GM19468 (cell line): ENCODE results near the gene CYP4A11.
"Not testable (repeated sequence)": the region's sequence is repeated elsewhere in the genome, so short reads cannot be mapped to it uniquely, and the experiment has no call there.

Source experiments
- ATAC-seq: cut with Tn5 transposase; IDR thresholded peaks from one replicate; pipeline ENCODE4 v1.9.1; 2021; ENCODE audit warnings: mild to moderate bottlenecking, moderate library complexity, moderate number of reproducible peaks; ENCODE audit not compliant: unreplicated experiment; ENCODE audit errors: extremely low read depth

Gene CYP4A11, protein sequence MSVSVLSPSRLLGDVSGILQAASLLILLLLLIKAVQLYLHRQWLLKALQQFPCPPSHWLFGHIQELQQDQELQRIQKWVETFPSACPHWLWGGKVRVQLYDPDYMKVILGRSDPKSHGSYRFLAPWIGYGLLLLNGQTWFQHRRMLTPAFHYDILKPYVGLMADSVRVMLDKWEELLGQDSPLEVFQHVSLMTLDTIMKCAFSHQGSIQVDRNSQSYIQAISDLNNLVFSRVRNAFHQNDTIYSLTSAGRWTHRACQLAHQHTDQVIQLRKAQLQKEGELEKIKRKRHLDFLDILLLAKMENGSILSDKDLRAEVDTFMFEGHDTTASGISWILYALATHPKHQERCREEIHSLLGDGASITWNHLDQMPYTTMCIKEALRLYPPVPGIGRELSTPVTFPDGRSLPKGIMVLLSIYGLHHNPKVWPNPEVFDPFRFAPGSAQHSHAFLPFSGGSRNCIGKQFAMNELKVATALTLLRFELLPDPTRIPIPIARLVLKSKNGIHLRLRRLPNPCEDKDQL

GRCh38 chr1:46941135-46941694, at the start of gene CYP4A11:
CYP4A11 (minus strand) TSS chr1:46941476; CDS start chr1:46941433, 43 bp downstream.
- no peak for ATAC-seq

DNA sequence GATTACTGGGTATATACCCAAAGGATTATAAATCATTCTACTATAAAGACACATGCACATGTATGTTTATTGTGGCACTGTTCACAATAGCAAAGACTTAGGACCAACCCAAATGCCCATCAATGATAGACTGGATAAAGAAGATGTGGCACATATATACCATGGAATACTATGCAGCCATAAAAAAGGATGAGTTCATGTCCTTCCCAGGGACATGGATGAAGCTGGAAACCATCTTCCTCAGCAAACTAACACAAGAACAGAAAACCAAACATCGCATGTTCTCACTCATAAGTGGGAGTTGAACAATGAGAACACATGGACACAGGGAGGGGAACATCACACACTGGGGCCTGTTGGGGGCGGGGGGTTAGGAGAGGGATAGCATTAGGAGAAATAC, 49.3 kb upstream of the CYP4A11 start:
- ATAC-seq: not testable (repeated sequence)

DNA sequence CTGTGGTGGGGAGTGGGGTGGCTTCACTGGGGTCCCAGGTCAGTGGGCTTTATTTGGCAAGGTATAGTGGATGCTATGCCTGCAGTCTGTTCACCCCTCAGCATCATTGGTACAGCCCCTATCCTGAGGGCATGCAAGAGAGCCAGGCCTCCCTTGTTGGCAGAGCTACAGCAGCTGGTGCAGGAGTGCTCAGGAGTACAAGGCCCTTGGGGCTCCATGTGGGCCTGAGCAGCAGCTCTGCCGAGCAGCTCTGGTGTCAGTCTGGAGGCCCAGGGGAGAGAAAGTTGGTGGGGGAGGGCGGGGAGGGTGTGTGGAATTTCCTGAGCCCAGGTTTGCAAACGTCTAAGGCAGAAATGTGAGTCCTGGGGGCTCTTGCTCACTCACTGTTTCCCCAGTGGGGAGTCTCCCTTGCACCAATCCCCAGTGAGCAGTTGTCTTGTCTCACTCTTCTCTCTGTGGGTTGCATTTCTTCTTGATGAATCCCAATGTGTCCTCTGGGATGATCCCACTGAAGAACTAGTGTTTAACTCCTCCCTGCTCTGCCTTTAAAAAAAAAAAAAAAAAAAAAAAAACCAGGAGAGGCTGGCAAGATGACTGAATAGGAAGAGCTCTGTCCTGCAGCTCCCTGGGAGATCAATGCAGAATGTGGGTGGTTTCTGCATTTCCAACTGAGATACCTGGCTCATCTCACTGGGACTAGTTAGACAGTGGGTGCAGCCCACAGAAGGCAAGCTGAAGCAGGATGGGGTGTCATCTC, 42.7 kb upstream of the CYP4A11 start:
- ATAC-seq: no peak

DNA sequence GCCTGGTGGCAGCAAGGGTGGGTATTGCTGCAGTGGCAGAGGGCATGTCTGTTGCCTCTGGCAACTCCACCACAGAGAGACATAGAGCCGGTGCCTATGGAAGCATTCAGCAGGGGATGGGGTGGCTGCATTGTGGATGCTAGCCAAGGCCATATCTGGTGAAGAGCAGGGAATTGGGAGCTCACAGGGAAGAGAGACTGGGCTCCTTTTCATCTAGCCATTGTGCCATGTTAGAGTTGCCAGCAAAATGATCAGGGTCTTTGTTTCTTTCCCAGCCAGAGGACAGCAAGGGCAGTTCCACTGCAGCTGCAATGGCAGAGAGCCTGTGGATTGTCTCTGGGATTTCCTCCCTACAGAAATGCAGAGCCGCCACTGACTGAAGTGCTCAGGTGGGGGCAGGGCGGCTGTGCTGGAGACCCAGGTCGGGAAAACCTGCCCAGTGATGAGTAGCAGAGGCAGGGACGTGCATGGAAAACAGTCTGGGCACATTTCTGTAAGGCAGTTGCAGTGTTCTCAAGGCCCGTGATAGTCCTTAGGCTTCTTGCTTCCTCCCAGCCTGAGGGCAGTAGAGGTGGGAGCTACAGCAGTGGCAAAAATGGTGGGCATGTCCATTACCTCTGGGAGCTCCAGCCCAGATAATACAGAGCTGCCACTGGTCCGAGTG, 42.0 kb upstream of the CYP4A11 start:
- no peak for ATAC-seq

DNA sequence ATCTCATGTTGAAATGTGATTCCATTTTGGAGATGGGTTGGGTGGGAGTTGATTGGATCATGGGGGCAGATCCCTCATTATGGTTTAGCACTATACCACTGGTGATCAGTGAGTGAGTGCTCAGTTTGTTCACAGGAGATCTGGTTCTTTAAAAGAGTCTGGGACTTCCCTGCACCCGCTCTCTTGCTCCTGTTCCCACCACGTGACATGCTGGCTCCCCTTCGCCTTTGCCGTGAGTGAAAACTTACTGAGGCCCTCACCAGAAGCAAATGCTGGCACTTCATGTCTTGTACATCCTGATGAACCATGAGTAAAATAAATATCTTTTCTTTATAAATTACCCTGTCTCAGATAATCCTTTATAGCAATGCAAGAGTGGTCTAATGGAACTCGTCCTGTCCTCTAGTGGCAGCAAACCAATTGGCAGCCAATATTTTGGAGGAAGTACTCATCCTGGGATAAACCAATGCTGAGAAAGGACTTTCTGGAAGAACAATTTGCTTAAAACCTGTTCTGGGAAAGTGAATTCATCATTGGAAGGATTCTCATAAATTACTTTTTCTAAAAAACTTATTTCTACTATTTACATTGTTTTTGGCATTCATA, 27.8 kb upstream of the CYP4A11 start:
- no peak for ATAC-seq

DNA sequence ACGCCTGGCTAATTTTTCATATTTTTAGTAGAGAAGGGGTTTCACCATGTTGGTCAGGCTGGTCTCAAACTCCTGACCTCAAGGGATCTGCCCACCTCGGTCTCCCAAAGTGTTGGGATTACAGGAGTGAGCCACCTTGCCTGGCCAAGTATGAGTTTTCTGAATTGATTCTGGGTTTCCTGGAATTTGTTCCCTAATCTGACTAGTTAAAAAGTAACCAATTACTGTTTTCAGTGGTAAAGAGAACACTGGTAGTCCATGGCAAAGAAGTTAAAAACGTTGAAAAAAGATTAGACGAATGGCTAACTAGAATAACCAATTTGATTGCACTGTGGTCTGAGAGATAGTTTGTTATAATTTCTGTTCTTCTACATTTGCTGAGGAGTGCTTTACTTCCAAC, 21.0 kb upstream of the CYP4A11 start:
- not testable (repeated sequence) for ATAC-seq

GRCh38 chr1:46961066-46961758, 19.9 kb upstream of the CYP4A11 start:
- ATAC-seq: no peak

GRCh38 chr1:46960250-46960649, 19.0 kb upstream of the CYP4A11 start:
- ATAC-seq: no peak

DNA sequence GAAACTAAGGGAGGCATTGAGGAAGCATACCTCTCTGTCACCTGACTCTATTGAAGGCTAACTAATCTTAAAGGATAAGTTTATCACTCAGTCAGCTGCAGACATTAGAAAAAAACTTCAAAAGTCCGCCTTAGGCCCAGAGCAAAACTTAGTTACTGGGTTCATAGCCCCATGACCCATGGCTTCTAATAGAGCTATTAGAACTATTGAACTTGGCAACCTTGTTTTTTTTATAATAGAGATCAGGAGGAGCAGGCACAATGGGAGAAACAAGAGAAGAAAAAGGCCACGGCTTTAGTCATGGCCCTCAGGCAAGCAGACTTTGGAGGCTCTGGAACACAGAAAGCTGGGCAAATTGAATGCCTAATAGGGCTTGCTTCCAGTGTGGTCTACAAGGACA, 13.8 kb upstream of the CYP4A11 start:
- not testable (repeated sequence) for ATAC-seq

- not testable (repeated sequence) for ATAC-seq
These were observed 12.6 kb upstream of the CYP4A11 start for GRCh38 chr1:46953847-46954246.

DNA sequence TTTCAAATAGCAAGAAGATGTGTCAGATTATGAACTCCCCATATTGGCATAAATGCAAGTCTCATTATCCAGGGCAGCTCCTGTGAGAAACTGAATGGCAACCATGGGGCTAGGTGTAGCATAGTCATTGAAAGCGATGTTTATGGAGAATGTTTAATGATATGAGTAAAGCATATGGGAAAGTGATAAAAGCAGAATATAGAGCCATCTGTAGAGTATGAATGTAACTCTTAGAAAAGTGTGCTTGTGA, 8.1 kb upstream of the CYP4A11 start:
- not testable (repeated sequence) for ATAC-seq

- ATAC-seq: no peak
These were observed 7.5 kb upstream of the CYP4A11 start for GRCh38 chr1:46948629-46949416.

GRCh38 chr1:46947706-46948105, 6.4 kb upstream of the CYP4A11 start:
- ATAC-seq: not testable (repeated sequence)

DNA sequence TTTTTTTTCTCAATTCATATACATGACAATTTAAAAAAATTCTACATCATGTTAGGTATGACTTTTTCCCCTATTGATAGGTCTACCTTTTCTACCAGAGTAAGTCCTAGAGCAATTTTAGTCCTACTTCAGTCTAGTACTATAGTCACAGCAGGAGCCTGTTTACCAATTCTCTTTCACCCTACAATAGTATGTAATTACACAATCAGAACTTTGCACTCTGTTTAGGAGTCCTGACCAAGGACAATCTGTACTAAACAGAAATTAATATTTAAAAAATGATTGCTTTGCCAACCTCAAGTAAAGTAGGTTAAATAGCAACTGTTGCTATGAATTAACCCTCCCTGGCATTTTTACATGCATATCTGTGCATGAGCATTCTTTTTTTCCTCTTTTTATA, 810 bp upstream of the CYP4A11 start:
- ATAC-seq: no peak

GRCh38 chr1:46940307-46940706, 969 bp downstream of the CYP4A11 start:
- ATAC-seq: no peak

DNA sequence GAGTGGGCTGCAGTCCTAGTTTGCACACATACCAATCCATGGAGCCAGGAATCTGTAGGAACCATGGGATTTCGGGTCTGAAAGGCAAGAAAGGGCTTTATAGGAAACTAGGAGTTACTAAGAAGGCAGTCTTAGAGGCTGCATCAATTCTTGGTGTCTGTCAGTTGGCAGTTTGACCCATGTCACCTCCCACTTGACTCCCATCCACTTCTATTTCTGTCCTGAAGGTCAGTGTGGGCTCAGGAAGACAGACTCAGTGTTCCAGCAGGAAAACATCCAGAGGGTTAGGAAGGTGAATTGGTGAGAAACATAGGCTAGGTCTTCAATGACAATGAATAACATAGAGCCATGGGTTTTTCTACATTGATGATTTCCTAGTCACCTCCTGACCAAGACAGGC, 4.0 kb downstream of the CYP4A11 start:
- ATAC-seq: no peak

GRCh38 chr1:46936788-46937187, 4.5 kb downstream of the CYP4A11 start:
- ATAC-seq: no peak

- ATAC-seq: not testable (repeated sequence)
These were observed 6.4 kb downstream of the CYP4A11 start for GRCh38 chr1:46934852-46935251.

GRCh38 chr1:46932020-46932419, 9.3 kb downstream of the CYP4A11 start:
- ATAC-seq: not testable (repeated sequence)
